GM08714 (cell line): ENCODE measurements around the gene SWI5.

Experiments
- H3K4me3 ChIP-seq: fragments of 200-500 bp; sonication (Bioruptor generic); 2 replicates; pipeline ENCODE4 v1.5.1; 2014; ENCODE audit warnings: mild to moderate bottlenecking, low read length, inconsistent platforms
- ZNF274 ChIP-seq: IDR thresholded peaks from 2 replicates; pipeline ENCODE4 v1.6.1; 2012; ENCODE audit warnings: mild to moderate bottlenecking, low read depth, low read length

The SWI5 gene

GRCh38 chr9:128246471-128246870 lies 29.6 kb upstream of the SWI5 start:
- no peak for TF ChIP-seq ZNF274
- no peak overlapping the region for H3K4me3 ChIP-seq

GRCh38 chr9:128247226-128247803 lies 28.8 kb upstream of the SWI5 start:
- no peak overlapping the region for H3K4me3 ChIP-seq
- no peak for TF ChIP-seq ZNF274

GRCh38 chr9:128249558-128249907 lies 26.5 kb upstream of the SWI5 start:
- no peak for TF ChIP-seq ZNF274
- H3K4me3 ChIP-seq = no peak overlapping the region

- peak overlapping the region; percentile 37; the same call in 1 of the 2 replicates for H3K4me3 ChIP-seq
- TF ChIP-seq ZNF274 = no peak
Observed at GRCh38 chr9:128249908-128250838, 25.9 kb upstream of the SWI5 start.

GRCh38 chr9:128250839-128251731 lies 25.0 kb upstream of the SWI5 start:
- peak overlapping the region; percentile 37; the same call in 1 of the 2 replicates for H3K4me3 ChIP-seq
- TF ChIP-seq ZNF274 = no peak

GRCh38 chr9:128251732-128252100 lies 24.4 kb upstream of the SWI5 start:
- no peak for TF ChIP-seq ZNF274
- no peak overlapping the region for H3K4me3 ChIP-seq

GRCh38 chr9:128252317-128253139 lies 23.5 kb upstream of the SWI5 start:
- no peak overlapping the region for H3K4me3 ChIP-seq
- no peak for TF ChIP-seq ZNF274

- no peak overlapping the region for H3K4me3 ChIP-seq
- TF ChIP-seq ZNF274 = no peak
Observed at GRCh38 chr9:128253140-128253990, 22.7 kb upstream of the SWI5 start.

GRCh38 chr9:128253991-128254346 lies 22.1 kb upstream of the SWI5 start:
- no peak for TF ChIP-seq ZNF274
- no peak overlapping the region for H3K4me3 ChIP-seq

- H3K4me3 ChIP-seq = no peak overlapping the region
- no peak for TF ChIP-seq ZNF274
Observed at GRCh38 chr9:128254362-128254761, 21.7 kb upstream of the SWI5 start.

GRCh38 chr9:128254855-128255759 lies 21.0 kb upstream of the SWI5 start:
- H3K4me3 ChIP-seq = no peak overlapping the region
- no peak for TF ChIP-seq ZNF274
